Chondrocyte (in vitro differentiated cells): ENCODE results near the gene ACTR3C. TPM values are rescaled to one million over a fixed set of nuclear protein-coding genes. Genes with fewer than 3 reads are reported as not detected.

ENCODE experiments used
- DNase-seq: peaks from one replicate; pipeline ENCODE4 v3.0.0; 2021; ENCODE audit warnings: mixed read lengths, low spot score
- H3K27ac Mint-ChIP-seq: one replicate; pipeline ENCODE4 v1.8.0; 2021; ENCODE audit warnings: mild to moderate bottlenecking, moderate library complexity, mixed read lengths; ENCODE audit not compliant: unreplicated experiment
- H3K27me3 Mint-ChIP-seq: 2 replicates; pipeline ENCODE4 v1.8.0; 2021; ENCODE audit warnings: low read depth, mixed read lengths
- H3K36me3 Mint-ChIP-seq: 2 replicates; pipeline ENCODE4 v1.8.0; 2021; ENCODE audit warnings: low read depth, mixed read lengths
- H3K4me1 Mint-ChIP-seq: 2 replicates; pipeline ENCODE4 v1.8.0; 2021; ENCODE audit warnings: low read depth, mild to moderate bottlenecking, mixed read lengths
- H3K4me3 Mint-ChIP-seq: one replicate; pipeline ENCODE4 v1.8.0; 2021; ENCODE audit warnings: mild to moderate bottlenecking, moderate library complexity, mixed read lengths; ENCODE audit not compliant: unreplicated experiment
- H3K9me3 Mint-ChIP-seq: 2 replicates; pipeline ENCODE4 v1.8.0; 2021; ENCODE audit warnings: low read depth, mixed read lengths
- CTCF ChIP-seq: fragments of 200-600 bp; sonication (generic); IDR thresholded peaks from 2 replicates; pipeline ENCODE4 v1.5.0; 2021; ENCODE audit warnings: antibody characterized with exemption, mild to moderate bottlenecking, moderate library complexity
- total RNA-seq: library from RNA; stranded (reverse); gene quantifications from 3 replicates; pipeline ENCODE4 v1.2.1, GENCODE V29; 2021

ACTR3C gene
- total RNA-seq, 1 donor from 2014 or later = 0.25 TPM

GRCh38 chr7:150335108-150335773 lies 11.9 kb upstream of the ACTR3C start:
- H3K27me3 Mint-ChIP-seq = peaks cover 8% of the 10 kb centered on the region
- H3K36me3 Mint-ChIP-seq = no peaks in the 10 kb centered on the region
- H3K9me3 Mint-ChIP-seq = no peaks in the 10 kb centered on the region
- no peak overlapping the region for H3K4me3 Mint-ChIP-seq
- H3K4me1 Mint-ChIP-seq = peaks cover 11% of the 10 kb centered on the region
- no peak for DNase-seq
- TF ChIP-seq CTCF = no peak
- H3K27ac Mint-ChIP-seq = no peak overlapping the region

GRCh38 chr7:150334108-150334507 lies 10.8 kb upstream of the ACTR3C start:
- H3K27ac Mint-ChIP-seq = no peak overlapping the region
- H3K9me3 Mint-ChIP-seq = no peaks in the 10 kb centered on the region
- no peaks in the 10 kb centered on the region for H3K36me3 Mint-ChIP-seq
- peaks cover 2% of the 10 kb centered on the region for H3K27me3 Mint-ChIP-seq
- no peak for DNase-seq
- H3K4me3 Mint-ChIP-seq = no peak overlapping the region
- TF ChIP-seq CTCF = no peak
- H3K4me1 Mint-ChIP-seq = no peaks in the 10 kb centered on the region

GRCh38 chr7:150333659-150334058 lies 10.3 kb upstream of the ACTR3C start:
- Mint-ChIP-seq H3K9me3 (no peaks in the 10 kb centered on the region), H3K27me3 (peaks cover 2% of the 10 kb centered on the region), H3K4me3 (no peak overlapping the region), H3K27ac (no peak overlapping the region), H3K4me1 (no peaks in the 10 kb centered on the region), H3K36me3 (no peaks in the 10 kb centered on the region)
- no peak for DNase-seq
- no peak for TF ChIP-seq CTCF

GRCh38 chr7:150332852-150333635 lies 9.7 kb upstream of the ACTR3C start:
- Mint-ChIP-seq H3K27me3 (peaks cover 2% of the 10 kb centered on the region), H3K9me3 (no peaks in the 10 kb centered on the region), H3K27ac (no peak overlapping the region), H3K36me3 (no peaks in the 10 kb centered on the region), H3K4me3 (no peak overlapping the region), H3K4me1 (no peaks in the 10 kb centered on the region)
- no peak for TF ChIP-seq CTCF
- no peak for DNase-seq

GRCh38 chr7:150330211-150330885 lies 7.0 kb upstream of the ACTR3C start:
- H3K4me1 Mint-ChIP-seq = no peaks in the 10 kb centered on the region
- H3K9me3 Mint-ChIP-seq = no peaks in the 10 kb centered on the region
- H3K4me3 Mint-ChIP-seq = no peak overlapping the region
- no peak for DNase-seq
- TF ChIP-seq CTCF = no peak
- H3K27ac Mint-ChIP-seq = no peak overlapping the region
- peaks cover 2% of the 10 kb centered on the region for H3K36me3 Mint-ChIP-seq
- peaks cover 2% of the 10 kb centered on the region for H3K27me3 Mint-ChIP-seq
